ENCODE measurements around the gene FGF22.

The FGF22 gene

GRCh38 chr19:639253-640160 is at the start of gene FGF22:
TSS of gene FGF22 (plus strand) at chr19:639879. CDS start at chr19:639926, 47 bp downstream.
- no peak for TF ChIP-seq CTCF (IDR thresholded peaks at IDR 0.05)
- TF ChIP-seq ZFX (IDR thresholded peaks at IDR 0.05; ENCODE audit: borderline replicate concordance): no peak
- no peak within 1 kb of the TSS for H3K27ac ChIP-seq

- TF ChIP-seq CTCF (IDR thresholded peaks at IDR 0.05): no peak
- no peak for TF ChIP-seq ZFX (IDR thresholded peaks at IDR 0.05; ENCODE audit: borderline replicate concordance)
- peak overlapping the region; percentile 74 for H3K27ac ChIP-seq
Observed at GRCh38 chr19:590396-590745, 49.3 kb upstream of the FGF22 start.

- TF ChIP-seq CTCF (IDR thresholded peaks at IDR 0.05): no peak
- TF ChIP-seq ZFX (IDR thresholded peaks at IDR 0.05; ENCODE audit: borderline replicate concordance): no peak
- peak overlapping the region; percentile 74 for H3K27ac ChIP-seq
Observed at GRCh38 chr19:590750-591098, 49.0 kb upstream of the FGF22 start.

- H3K27ac ChIP-seq: no peak overlapping the region; the same call in 1 of the 2 replicates
- TF ChIP-seq CTCF (IDR thresholded peaks at IDR 0.05): no peak
- TF ChIP-seq ZFX (IDR thresholded peaks at IDR 0.05; ENCODE audit: borderline replicate concordance): no peak
Observed at GRCh38 chr19:591099-591958, 48.4 kb upstream of the FGF22 start.

GRCh38 chr19:592101-592500 is 47.6 kb upstream of the FGF22 start:
- no peak overlapping the region for H3K27ac ChIP-seq

GRCh38 chr19:593055-593454 is 46.6 kb upstream of the FGF22 start:
- no peak overlapping the region for H3K27ac ChIP-seq
- no peak for TF ChIP-seq ZFX (IDR thresholded peaks at IDR 0.05; ENCODE audit: borderline replicate concordance)

More at GRCh38 chr19:592101-592500, 47.6 kb upstream of the FGF22 start:
- TF ChIP-seq CTCF (IDR thresholded peaks at IDR 0.05) (no peak), ZFX (IDR thresholded peaks at IDR 0.05; ENCODE audit: borderline replicate concordance) (no peak)

GRCh38 chr19:593505-593904 is 46.2 kb upstream of the FGF22 start:
- H3K27ac ChIP-seq: no peak overlapping the region
- TF ChIP-seq CTCF (IDR thresholded peaks at IDR 0.05) (no peak), ZFX (IDR thresholded peaks at IDR 0.05; ENCODE audit: borderline replicate concordance) (no peak)
